H1 (cell line): ENCODE measurements around the gene PCCA. TPM values are rescaled to one million over a fixed set of nuclear protein-coding genes. Genes with fewer than 3 reads are reported as not detected.

Experiments
- CEBPB ChIP-seq: IDR thresholded peaks from 2 replicates; pipeline ENCODE4 v1.6.1; 2012; ENCODE audit warnings: low read depth, low read length
- EGR1 ChIP-seq: IDR thresholded peaks from 2 replicates; pipeline ENCODE4 v1.6.1; 2011; ENCODE audit warnings: low read depth, low read length, borderline replicate concordance
- GTF2F1 ChIP-seq: IDR thresholded peaks from 2 replicates; pipeline ENCODE4 v1.6.1; 2012; ENCODE audit warnings: low read depth, low read length, improper control_type of control experiment, borderline replicate concordance
- JUN ChIP-seq: IDR thresholded peaks from 2 replicates; pipeline ENCODE4 v1.6.1; 2011; ENCODE audit warnings: low read depth, mild to moderate bottlenecking, improper control_type of control experiment, low read length
- RFX5 ChIP-seq: IDR thresholded peaks from 2 replicates; pipeline ENCODE4 v1.6.1; 2011; ENCODE audit warnings: low read depth, low read length, improper control_type of control experiment, borderline replicate concordance
- SIX5 ChIP-seq: IDR thresholded peaks from 2 replicates; pipeline ENCODE4 v1.6.1; 2011; ENCODE audit warnings: mild to moderate bottlenecking, low read depth, low read length
- TBP ChIP-seq: IDR thresholded peaks from 2 replicates; pipeline ENCODE4 v1.6.1; 2011; ENCODE audit warnings: low read depth, low read length, improper control_type of control experiment
- TEAD4 ChIP-seq: IDR thresholded peaks from 2 replicates; pipeline ENCODE4 v1.6.1; 2012; ENCODE audit warnings: low read depth, low read length, inconsistent platforms, mixed read lengths
- polyA plus RNA-seq, 7 experiments: library from polyadenylated mRNA; depleted of rRNA in 3 of 7; stranded (reverse) in 5 of 7; unstranded in 2 of 7; fragments of >200 nt in 5 of 7; fragments of 200-250 nt in 2 of 7; gene quantifications; 1 replicate in 5 of 7; 2 replicates in 1 of 7; 4 replicates in 1 of 7; pipeline versions ENCODE4 v1.2.1 to v1.2.3, GENCODE V29; 2011 to 2013; ENCODE audit warnings: missing spikeins in 2 of 7, mixed read lengths in 2 of 7
- total RNA-seq: library from RNA; stranded (reverse); fragmentation: NEBNext Ultra II Directional; extraction: Animal tissue kit (Norgen Biotek cat#: 25700); gene quantifications from 2 replicates; pipeline ENCODE4 v1.2.1, GENCODE V29; 2021
- TF ChIP-seq, protein P1 (sequence below): IDR thresholded peaks from 2 replicates; pipeline ENCODE4 v1.6.1; 2011; ENCODE audit warnings: low read depth, mild to moderate bottlenecking, low read length; ENCODE audit not compliant: insufficient read depth

Gene PCCA
- total and polyA plus RNA-seq, 2 of the 8 experiments (the other 6 are each of a cell fraction or from before 2014, with no cell fraction given): 18.4 to 49.8 TPM

DNA sequence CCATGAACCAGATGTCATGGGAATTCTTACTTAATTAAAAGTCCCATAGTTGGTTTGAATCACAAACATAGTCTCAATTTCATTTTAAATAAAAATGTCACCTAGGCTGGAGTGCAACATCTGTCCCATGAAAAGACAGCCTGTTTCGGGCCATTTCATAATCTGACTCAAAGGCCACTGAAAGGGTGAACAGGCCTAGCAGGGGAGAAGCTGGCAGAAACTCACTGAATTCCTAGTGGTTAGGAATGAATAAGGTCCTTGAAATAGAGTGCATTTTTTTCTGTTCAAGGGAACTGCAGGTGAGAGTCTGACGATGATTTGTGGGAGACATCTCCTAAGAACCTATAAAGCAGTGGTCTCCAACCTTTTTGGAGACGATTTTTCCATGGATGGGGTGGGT, 44.0 kb upstream of the PCCA start (continued):
- TF ChIP-seq EGR1 (no peak), SIX5 (no peak), CEBPB (no peak), JUN (no peak), RFX5 (no peak), TEAD4 (no peak), GTF2F1 (no peak), TBP (no peak)
- TF ChIP-seq, protein P1, sequence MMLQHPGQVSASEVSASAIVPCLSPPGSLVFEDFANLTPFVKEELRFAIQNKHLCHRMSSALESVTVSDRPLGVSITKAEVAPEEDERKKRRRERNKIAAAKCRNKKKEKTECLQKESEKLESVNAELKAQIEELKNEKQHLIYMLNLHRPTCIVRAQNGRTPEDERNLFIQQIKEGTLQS: no peak
